Activated CD8-positive, alpha-beta T cell treated with anti-CD3 and anti-CD28 coated beads for 36 hours (primary cell): ENCODE results near the gene CHML. TPM values are rescaled to one million over a fixed set of nuclear protein-coding genes. Genes with fewer than 3 reads are reported as not detected.

ENCODE experiments used
- ATAC-seq: fragments of 200-7000 bp; cut with Tn5 transposase; one replicate; pipeline ENCODE4 v1.10.0; 2021; ENCODE audit warnings: mild to moderate bottlenecking, moderate library complexity
- CTCF ChIA-PET: fragments of 350-600 bp; sonication (Branson Sonifier 250); formaldehyde crosslinking; loops from one replicate; lab custom pipeline; 2021; ENCODE audit warnings: antibody characterized with exemption; lab: Charles Lee
- POLR2A ChIA-PET: fragments of 350-600 bp; sonication (Branson Sonifier 250); formaldehyde crosslinking; loops from one replicate; lab custom pipeline; 2021; ENCODE audit warnings: antibody characterized with exemption; lab: Charles Lee
- DNase-seq: peaks from one replicate; pipeline ENCODE4 v3.0.0-alpha.2; 2020
- H3K27ac Mint-ChIP-seq: one replicate; pipeline ENCODE4 v1.8.0; 2021; ENCODE audit warnings: mild to moderate bottlenecking, mixed read lengths
- H3K27me3 Mint-ChIP-seq: one replicate; pipeline ENCODE4 v1.8.0; 2021; ENCODE audit warnings: mixed read lengths
- H3K36me3 Mint-ChIP-seq: one replicate; pipeline ENCODE4 v1.8.0; 2021; ENCODE audit warnings: low read depth, mixed read lengths
- H3K4me1 Mint-ChIP-seq: one replicate; pipeline ENCODE4 v1.8.0; 2021; ENCODE audit warnings: low read depth, mixed read lengths
- H3K4me3 Mint-ChIP-seq: one replicate; pipeline ENCODE4 v1.8.0; 2021; ENCODE audit warnings: mild to moderate bottlenecking, moderate library complexity, mixed read lengths
- H3K9me3 Mint-ChIP-seq: one replicate; pipeline ENCODE4 v1.8.0; 2021; ENCODE audit warnings: mixed read lengths
- CTCF ChIP-seq: fragments of 200-600 bp; IDR thresholded peaks from one replicate; pipeline ENCODE4 v1.8.0; 2022; ENCODE audit warnings: antibody characterized with exemption, mild to moderate bottlenecking
- intact Hi-C: fragments of 100-400 bp; cut with micrococcal nuclease; formaldehyde crosslinking; loops from one replicate; pipeline ENCODE4 v1.10.0; 2022
- total RNA-seq, 2 experiments: library from RNA; stranded (reverse); gene quantifications; one replicate each; pipeline ENCODE4 v1.2.3, GENCODE V29; 2021

Gene CHML
- total RNA-seq, 2 experiments from 2014 or later, result 20.3 to 24.7 TPM

DNA sequence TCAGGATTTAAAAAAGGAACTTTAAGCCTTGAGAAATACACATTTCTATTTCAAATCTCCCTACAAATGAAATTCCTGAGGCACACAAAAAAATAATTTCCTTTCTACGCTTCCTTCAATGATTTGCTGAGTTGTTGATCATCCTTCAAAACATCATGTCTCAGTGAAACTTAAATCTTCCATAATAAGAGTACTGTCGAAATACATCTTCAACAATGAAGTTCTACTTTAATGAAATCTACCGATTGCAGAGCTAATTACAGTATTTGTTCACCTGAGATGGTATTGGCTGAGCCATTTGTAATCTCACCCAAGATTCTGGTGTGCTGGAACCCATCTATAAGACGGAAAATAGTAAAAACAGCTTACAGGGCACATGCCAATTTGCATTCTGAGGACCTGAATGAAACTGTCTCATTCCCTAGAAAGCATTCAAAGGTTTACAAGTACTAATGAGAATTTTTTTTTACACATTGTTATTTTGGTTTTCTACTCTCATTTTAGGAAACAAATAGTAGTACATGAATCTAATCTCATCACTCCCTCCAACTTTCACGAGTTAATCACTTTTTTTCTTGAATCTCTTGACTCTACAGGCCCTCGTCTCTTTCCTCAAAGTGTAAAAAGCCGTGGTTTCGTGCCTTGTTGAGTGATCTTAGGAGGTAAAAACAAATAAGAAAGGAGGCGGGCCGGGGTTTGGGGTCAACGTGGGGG, 1.1 kb downstream of the CHML start:
- CTCF ChIA-PET, result interaction anchor here (2.9 kb wide), 1 partner anchor 11 kb away, joined by 8 read pairs; no protein-coding TSS in a partner anchor
- DNase-seq, result no peak

GRCh38 chr1:241638099-241638682, 2.0 kb downstream of the CHML start:
- no peak for DNase-seq
- ChIA-PET CTCF (interaction anchor here (2.1 to 2.9 kb wide), 2 partner anchors 11 to 27 kb away, joined by 7 to 8 read pairs; no protein-coding TSS in a partner anchor), POLR2A (interaction anchor here (0.5 kb wide), 1 partner anchor 10 kb away, joined by 3 read pairs; no protein-coding TSS in a partner anchor)
- intact Hi-C loops, result no loop called here
- Mint-ChIP-seq H3K27me3 (no peaks in the 10 kb centered on the region), H3K9me3 (peaks cover 10% of the 10 kb centered on the region), H3K4me3 (peak overlapping the region; percentile 91), H3K36me3 (peaks cover 44% of the 10 kb centered on the region), H3K4me1 (peaks cover 51% of the 10 kb centered on the region), H3K27ac (no peak overlapping the region)
- no peak for ATAC-seq
- no peak for TF ChIP-seq CTCF

More for the DNA sequence above, 1.1 kb downstream of the CHML start:
- ATAC-seq, result no peak
- Mint-ChIP-seq H3K9me3 (peaks cover 13% of the 10 kb centered on the region), H3K4me1 (peaks cover 54% of the 10 kb centered on the region), H3K4me3 (peak overlapping the region; percentile 91), H3K27ac (peak overlapping the region; percentile 91), H3K36me3 (peaks cover 37% of the 10 kb centered on the region), H3K27me3 (no peaks in the 10 kb centered on the region)
- no peak for TF ChIP-seq CTCF
- intact Hi-C loops, result no loop called here
- POLR2A ChIA-PET, result no interaction called here

GRCh38 chr1:241637604-241638003, 2.6 kb downstream of the CHML start:
- DNase-seq, result no peak
- H3K27me3 Mint-ChIP-seq, result no peaks in the 10 kb centered on the region
- peaks cover 9% of the 10 kb centered on the region for H3K9me3 Mint-ChIP-seq
- H3K4me1 Mint-ChIP-seq, result peaks cover 51% of the 10 kb centered on the region
- TF ChIP-seq CTCF, result no peak
- ATAC-seq, result no peak
- ChIA-PET POLR2A (interaction anchor here (0.5 kb wide), 1 partner anchor 10 kb away, joined by 3 read pairs; no protein-coding TSS in a partner anchor), CTCF (interaction anchor here (2.1 to 2.9 kb wide), 2 partner anchors 10 to 26 kb away, joined by 7 to 8 read pairs; no protein-coding TSS in a partner anchor)
- no peak overlapping the region for H3K27ac Mint-ChIP-seq
- H3K36me3 Mint-ChIP-seq, result peaks cover 44% of the 10 kb centered on the region
- intact Hi-C loops, result no loop called here
- peak overlapping the region; percentile 91 for H3K4me3 Mint-ChIP-seq

DNA sequence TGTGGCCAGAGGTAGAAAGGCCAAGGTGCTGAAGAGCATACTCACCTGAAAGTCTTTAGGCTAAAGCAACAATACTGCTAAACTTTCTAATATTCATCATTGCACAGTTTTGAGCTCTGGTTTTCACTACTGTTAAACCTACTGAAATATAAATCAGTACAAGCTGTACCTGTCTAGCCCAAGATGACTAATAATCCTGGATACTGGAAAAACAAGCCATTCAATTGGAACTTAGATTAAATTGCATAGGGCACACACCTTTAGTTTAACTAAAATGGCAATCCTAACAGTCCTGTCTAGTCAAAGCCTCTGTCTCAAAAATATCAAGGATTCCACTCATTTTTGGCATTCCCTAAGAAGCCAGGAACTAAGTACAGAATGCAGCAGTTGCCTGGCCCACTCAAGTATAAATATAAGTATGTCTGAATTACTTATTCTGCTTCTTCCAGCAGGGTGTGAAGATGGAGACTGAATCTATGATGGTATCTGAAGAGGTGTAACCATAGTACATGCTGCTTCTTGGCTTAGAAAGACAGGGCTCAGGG, 3.1 kb downstream of the CHML start:
- peak overlapping the region; percentile 91 for H3K4me3 Mint-ChIP-seq
- ChIA-PET CTCF (interaction anchor here (2.1 to 2.9 kb wide), 2 partner anchors 10 to 26 kb away, joined by 7 to 8 read pairs; no protein-coding TSS in a partner anchor), POLR2A (no interaction called here)
- DNase-seq (no peak), ATAC-seq (no peak)
- H3K27me3 Mint-ChIP-seq, result no peaks in the 10 kb centered on the region
- peaks cover 55% of the 10 kb centered on the region for H3K4me1 Mint-ChIP-seq
- peaks cover 46% of the 10 kb centered on the region for H3K36me3 Mint-ChIP-seq
- no peak for TF ChIP-seq CTCF
- H3K27ac Mint-ChIP-seq, result no peak overlapping the region
- H3K9me3 Mint-ChIP-seq, result peaks cover 4% of the 10 kb centered on the region
- intact Hi-C loops, result no loop called here
